Suppressor macrophage treated with lipopolysaccharide for 4 hours (primary cell): ENCODE measurements around the gene TMEM242.

Experiments used
- DNase-seq: peaks from one replicate; pipeline ENCODE4 v3.0.0-alpha.2; 2020

Gene TMEM242

GRCh38 chr6:157245436-157245835 is 77.9 kb downstream of the TMEM242 start:
- DNase-seq, result no peak

GRCh38 chr6:157244780-157245179 is 78.5 kb downstream of the TMEM242 start:
- no peak for DNase-seq

GRCh38 chr6:157244175-157244574 is 79.1 kb downstream of the TMEM242 start:
- no peak for DNase-seq

- DNase-seq, result no peak
Measured at GRCh38 chr6:157242791-157243190, 80.5 kb downstream of the TMEM242 start.

- no peak for DNase-seq
Measured at GRCh38 chr6:157240960-157241311, 82.4 kb downstream of the TMEM242 start.

GRCh38 chr6:157240059-157240959 is 83.0 kb downstream of the TMEM242 start:
- DNase-seq, result peak; percentile 23

GRCh38 chr6:157239671-157240058 is 83.7 kb downstream of the TMEM242 start:
- no peak for DNase-seq
